H1 (cell line): ENCODE data around the gene TSPAN15. TPM values are rescaled to one million over a fixed set of nuclear protein-coding genes. Genes with fewer than 3 reads are reported as not detected.

Source experiments
- CTCF ChIA-PET: fragments of 300-600 bp; sonication (Branson Sonifier 250); formaldehyde crosslinking; loops from one replicate; lab custom pipeline; 2021; ENCODE audit not compliant: partially characterized antibody; lab: Charles Lee
- POLR2A ChIA-PET: fragments of 300-600 bp; sonication (Branson Sonifier 250); formaldehyde crosslinking; loops from one replicate; lab custom pipeline; 2021; ENCODE audit warnings: inconsistent platforms; ENCODE audit not compliant: partially characterized antibody; lab: Charles Lee
- DNase-seq, 2 experiments: peaks; one replicate each; pipeline versions ENCODE4 v3.0.0 to v3.0.0-alpha.2; 2010 to 2022; ENCODE audit warnings: low spot score in 2 of 2, low read depth in 1 of 2, mixed read lengths in 1 of 2
- FAIRE-seq: peaks from 2 replicates; lab custom pipeline; 2011; peaks lifted over from hg19 to GRCh38; lab: Jason Lieb, UNC
- H2AFZ ChIP-seq: 2 replicates; pipeline ENCODE4 v1.8.1; 2012; ENCODE audit warnings: low read length, inconsistent platforms
- H2AK5ac ChIP-seq: 2 replicates; pipeline ENCODE4 v1.6.1; 2013; ENCODE audit warnings: low read depth, low read length
- H2BK120ac ChIP-seq: replicated peaks from 2 replicates; pipeline ENCODE3; 2013; ENCODE audit warnings: low read depth, low read length, inconsistent platforms
- H2BK12ac ChIP-seq: 2 replicates; pipeline ENCODE4 v1.6.1; 2013; ENCODE audit warnings: low read depth, low read length
- H2BK15ac ChIP-seq: 2 replicates; pipeline ENCODE4 v1.6.1; 2013; ENCODE audit warnings: low read length
- H2BK20ac ChIP-seq: 2 replicates; pipeline ENCODE4 v1.6.1; 2013; ENCODE audit warnings: low read length
- H2BK5ac ChIP-seq: 2 replicates; pipeline ENCODE4 v1.6.1; 2013; ENCODE audit warnings: low read depth, low read length
- H3K14ac ChIP-seq: 2 replicates; pipeline ENCODE4 v1.6.1; 2013; ENCODE audit warnings: inconsistent platforms; ENCODE audit not compliant: insufficient read length
- H3K18ac ChIP-seq: 2 replicates; pipeline ENCODE4 v1.6.1; 2013; ENCODE audit warnings: low read length; ENCODE audit errors: extremely low read depth
- H3K23ac ChIP-seq: 2 replicates; pipeline ENCODE4 v1.6.1; 2013; ENCODE audit warnings: inconsistent platforms; ENCODE audit not compliant: insufficient read length
- H3K23me2 ChIP-seq: 2 replicates; pipeline ENCODE4 v1.6.1; 2013; ENCODE audit warnings: low read depth, low read length
- H3K27ac ChIP-seq: 2 replicates; pipeline ENCODE4 v1.6.1; 2011; ENCODE audit warnings: low read depth, low read length, inconsistent platforms
- H3K27me3 ChIP-seq, 4 experiments: replicated peaks in 1 of 4; 1 replicate in 1 of 4; 2 replicates in 3 of 4; pipeline versions ENCODE4 v1.6.1 to v1.8.1; 2011 to 2013; ENCODE audit warnings: low read length in 3 of 4, mild to moderate bottlenecking in 3 of 4, inconsistent platforms in 2 of 4, mixed read lengths in 2 of 4, moderate library complexity in 1 of 4; ENCODE audit not compliant: control insufficient read depth in 3 of 4, insufficient read depth in 3 of 4; ENCODE audit errors: extremely low read depth in 1 of 4
- H3K36me3 ChIP-seq, 4 experiments: 2 replicates each; pipeline versions ENCODE4 v1.6.1 to v1.8.1; 2011 to 2013; ENCODE audit warnings: mild to moderate bottlenecking in 4 of 4, low read length in 3 of 4, moderate library complexity in 2 of 4, control low read depth in 1 of 4, inconsistent platforms in 1 of 4; ENCODE audit not compliant: insufficient read depth in 4 of 4, control insufficient read depth in 2 of 4
- H3K4ac ChIP-seq: replicated peaks from 2 replicates; pipeline ENCODE3; 2013; ENCODE audit warnings: low read length, low read depth, mixed read lengths, inconsistent platforms; ENCODE audit not compliant: insufficient read length
- H3K4me1 ChIP-seq, 4 experiments: replicated peaks in 1 of 4; 1 replicate in 1 of 4; 2 replicates in 3 of 4; pipeline versions ENCODE4 v1.6.1 to v1.8.1; 2011 to 2013; ENCODE audit warnings: low read length in 3 of 4, inconsistent platforms in 2 of 4, mixed read lengths in 1 of 4; ENCODE audit not compliant: insufficient read depth in 4 of 4, control insufficient read depth in 3 of 4
- H3K4me2 ChIP-seq, 2 experiments: 2 replicates each; pipeline versions ENCODE4 v1.6.1 to v1.8.1; 2011 to 2013; ENCODE audit warnings: low read depth in 2 of 2, low read length in 2 of 2, control low read depth in 1 of 2, inconsistent platforms in 1 of 2, mild to moderate bottlenecking in 1 of 2; ENCODE audit not compliant: insufficient read depth in 1 of 2
- H3K4me3 ChIP-seq, 4 experiments: fragments of 200-600, 300-600 bp in 1 of 4; sonication (generic), shearing (Covaris generic), sonication (Bioruptor Twin) in 1 of 4; 2 replicates each; pipeline versions ENCODE4 v1.5.1 to v1.8.1; 2011 to 2016; ENCODE audit warnings: low read length in 4 of 4, low read depth in 3 of 4, control low read depth in 2 of 4, inconsistent platforms in 2 of 4, mild to moderate bottlenecking in 2 of 4, mixed read lengths in 1 of 4, moderate library complexity in 1 of 4; ENCODE audit not compliant: insufficient read depth in 2 of 4; ENCODE audit errors: extremely low read depth in 1 of 4
- H3K56ac ChIP-seq: replicated peaks from 2 replicates; pipeline ENCODE3; 2013; ENCODE audit warnings: low read depth, mild to moderate bottlenecking, mixed read lengths, low read length, inconsistent platforms; ENCODE audit not compliant: insufficient read length
- H3K79me1 ChIP-seq: 2 replicates; pipeline ENCODE4 v1.6.1; 2013; ENCODE audit warnings: low read depth, low read length, control low read depth
- H3K79me2 ChIP-seq, 2 experiments: 2 replicates each; pipeline versions ENCODE4 v1.6.1 to v1.8.1; 2012 to 2013; ENCODE audit warnings: low read length in 2 of 2, mild to moderate bottlenecking in 2 of 2, inconsistent platforms in 1 of 2; ENCODE audit not compliant: insufficient read depth in 2 of 2, control insufficient read depth in 1 of 2
- H3K9ac ChIP-seq, 4 experiments: replicated peaks in 1 of 4; 1 replicate in 1 of 4; 2 replicates in 3 of 4; pipeline versions ENCODE4 v1.6.1 to v1.8.1; 2011 to 2013; ENCODE audit warnings: low read depth in 3 of 4, low read length in 3 of 4, control low read depth in 2 of 4, mild to moderate bottlenecking in 2 of 4, moderate library complexity in 2 of 4, inconsistent platforms in 1 of 4; ENCODE audit errors: extremely low read depth in 1 of 4
- H3K9me3 ChIP-seq, 2 experiments: 2 replicates each; pipeline versions ENCODE4 v1.6.1 to v1.8.1; 2012 to 2013; ENCODE audit warnings: mild to moderate bottlenecking in 2 of 2, moderate library complexity in 2 of 2, control low read depth in 1 of 2, inconsistent platforms in 1 of 2, low read depth in 1 of 2, low read length in 1 of 2, mixed read lengths in 1 of 2; ENCODE audit not compliant: insufficient read depth in 2 of 2
- H4K20me1 ChIP-seq, 2 experiments: replicated peaks in 1 of 2; 2 replicates each; pipeline versions ENCODE3 to v1.8.1; 2011 to 2013; ENCODE audit warnings: inconsistent platforms in 2 of 2, low read length in 2 of 2, mild to moderate bottlenecking in 1 of 2; ENCODE audit not compliant: insufficient read depth in 2 of 2, control insufficient read depth in 1 of 2
- H4K5ac ChIP-seq: 2 replicates; pipeline ENCODE4 v1.6.1; 2013; ENCODE audit warnings: low read length, low read depth, mixed read lengths, inconsistent platforms; ENCODE audit not compliant: insufficient read length
- H4K8ac ChIP-seq: 2 replicates; pipeline ENCODE4 v1.8.0; 2013; ENCODE audit warnings: mild to moderate bottlenecking, moderate library complexity, low read length, inconsistent platforms; ENCODE audit not compliant: insufficient read depth; ENCODE audit errors: extremely low read depth
- H4K91ac ChIP-seq: replicated peaks from 2 replicates; pipeline ENCODE3; 2013; ENCODE audit warnings: low read length, mixed read lengths, inconsistent platforms; ENCODE audit not compliant: insufficient read length
- BRCA1 ChIP-seq: IDR thresholded peaks from 2 replicates; pipeline ENCODE4 v1.6.1; 2012; ENCODE audit warnings: low read depth, low read length, improper control_type of control experiment
- CREB1 ChIP-seq: IDR thresholded peaks from 2 replicates; pipeline ENCODE4 v1.6.1; 2012; ENCODE audit warnings: inconsistent platforms
- GTF2F1 ChIP-seq: IDR thresholded peaks from 2 replicates; pipeline ENCODE4 v1.6.1; 2012; ENCODE audit warnings: low read depth, low read length, improper control_type of control experiment, borderline replicate concordance
- HDAC2 ChIP-seq, 2 experiments: fragments of 300-600 bp in 1 of 2; sonication (generic) in 1 of 2; IDR thresholded peaks; 2 replicates each; pipeline ENCODE4 v1.6.1; 2011 to 2012; ENCODE audit warnings: low read depth in 2 of 2, low read length in 2 of 2, mild to moderate bottlenecking in 2 of 2, moderate library complexity in 2 of 2, borderline replicate concordance in 1 of 2, inconsistent platforms in 1 of 2
- KDM4A ChIP-seq: IDR thresholded peaks from one replicate; pipeline ENCODE4 v1.7.1; 2012; ENCODE audit warnings: low read depth, mild to moderate bottlenecking, moderate library complexity, low read length, inconsistent platforms; ENCODE audit not compliant: severe bottlenecking
- PHF8 ChIP-seq: fragments of 200-600 bp; sonication (generic); conservative IDR thresholded peaks from 2 replicates; pipeline ENCODE4 v1.7.1; 2012; ENCODE audit warnings: low read depth, mild to moderate bottlenecking, inconsistent platforms, low read length, moderate library complexity
- POU5F1 ChIP-seq: IDR thresholded peaks from 2 replicates; pipeline ENCODE4 v1.6.1; 2011; ENCODE audit warnings: low read depth, mild to moderate bottlenecking, low read length, moderate library complexity
- SP1 ChIP-seq: IDR thresholded peaks from 2 replicates; pipeline ENCODE4 v1.6.1; 2011; ENCODE audit warnings: low read depth, low read length
- WGBS, 2 experiments: shearing (Covaris generic) in 1 of 2; methylation state at CpG; one replicate each; pipeline versions ENCODE4 v1.1.6 to v1.1.7; 2013 to 2015; ENCODE audit warnings: low lambda C conversion rate in 2 of 2, mixed read lengths in 2 of 2, inconsistent platforms in 1 of 2, low coverage in 1 of 2, missing lambda C conversion rate in 1 of 2; ENCODE audit not compliant: insufficient replicate concordance in 2 of 2, insufficient coverage in 1 of 2, insufficient read length in 1 of 2; ENCODE audit errors: extremely low coverage in 1 of 2, missing lambda C conversion rate in 1 of 2; 5-methylcytosine and 5-hydroxymethylcytosine counted together
- polyA plus RNA-seq, 7 experiments: library from polyadenylated mRNA; depleted of rRNA in 3 of 7; stranded (reverse) in 5 of 7; unstranded in 2 of 7; fragments of >200 nt in 5 of 7; fragments of 200-250 nt in 2 of 7; gene quantifications; 1 replicate in 5 of 7; 2 replicates in 1 of 7; 4 replicates in 1 of 7; pipeline versions ENCODE4 v1.2.1 to v1.2.3, GENCODE V29; 2011 to 2013; ENCODE audit warnings: missing spikeins in 2 of 7, mixed read lengths in 2 of 7
- total RNA-seq: library from RNA; stranded (reverse); fragmentation: NEBNext Ultra II Directional; extraction: Animal tissue kit (Norgen Biotek cat#: 25700); gene quantifications from 2 replicates; pipeline ENCODE4 v1.2.1, GENCODE V29; 2021

The TSPAN15 gene
- total and polyA plus RNA-seq, 2 of the 8 experiments (the other 6 are each of a cell fraction or from before 2014, with no cell fraction given): 9.7 to 20.0 TPM

- Histone ChIP-seq H4K8ac (peak overlapping the region; percentile 48; the same call in 1 of the 2 replicates), H2AK5ac (peak overlapping the region; percentile 40; the same call in 1 of the 2 replicates), H3K14ac (no peak overlapping the region), H3K4me2 (no peak overlapping the region), H2BK15ac (no peak overlapping the region), H2BK12ac (no peak overlapping the region), H3K4ac (no peak overlapping the region), H4K5ac (no peak overlapping the region), H2AFZ (no peak overlapping the region), H3K9ac (no peak overlapping the region), H2BK5ac (no peak overlapping the region), H3K36me3 (no peaks in the 10 kb centered on the region), H3K18ac (no peak overlapping the region), H3K4me1 (peaks cover 0 to under 1% (median 0%) of the 10 kb centered on the region in 4 experiments; a peak in 3 of 7 replicates), H3K27me3 (no peaks in the 10 kb centered on the region), H4K91ac (no peak overlapping the region), H3K56ac (no peak overlapping the region), H3K23ac (no peak overlapping the region), H3K9me3 (no peaks in the 10 kb centered on the region), H4K20me1 (no peaks in the 10 kb centered on the region), H2BK20ac (no peak overlapping the region), H2BK120ac (no peak overlapping the region), H3K79me2 (no peaks in the 10 kb centered on the region), H3K27ac (no peak overlapping the region), H3K4me3 (no peak overlapping the region), H3K23me2 (no peaks in the 10 kb centered on the region), H3K79me1 (no peaks in the 10 kb centered on the region)
- 82% methylated on average over 7 of the region's 10 CpGs; no CpG with 5 or more reads in 1 of the 2 experiments for WGBS, 2 experiments
- DNase-seq (no peak), FAIRE-seq (no peak)
- ChIA-PET CTCF (interaction anchor here (9.5 kb wide), 1 partner anchor 24 kb away, joined by 92 read pairs; the partner anchor contains the start of gene TSPAN15), POLR2A (no interaction called here)
- TF ChIP-seq PHF8 (no peak), GTF2F1 (no peak), CREB1 (no peak), KDM4A (no peak), SP1 (no peak), HDAC2 (IDR thresholded peaks at IDR 0.05; ENCODE audit: borderline replicate concordance in 1 of 2, low read depth in 2 of 2, low read length in 2 of 2) (no peak), POU5F1 (no peak), BRCA1 (no peak)
Measured at GRCh38 chr10:69473304-69473990, 22.2 kb downstream of the TSPAN15 start.
